ENCODE data around the gene ZBTB20.
A peak's percentile ranks its signal among the peaks of the same experiment; 100 is the strongest.
"Not testable (repeated sequence)": the region's sequence is repeated elsewhere in the genome, so short reads cannot be mapped to it uniquely, and the experiment has no call there.

The ZBTB20 gene

GRCh38 chr3:114834175-114834940 lies 312.7 kb downstream of the ZBTB20 start:
- H2AFZ ChIP-seq (ENCODE audit: low read length, unreplicated experiment), result no peak overlapping the region
- H3K27ac ChIP-seq (ENCODE audit: low read depth, low read length), result no peak overlapping the region
- H3K4me1 ChIP-seq (ENCODE audit: control insufficient read depth, insufficient read depth, low read length, unreplicated experiment), result no peaks in the 10 kb centered on the region
- H3K79me2 ChIP-seq (ENCODE audit: control insufficient read depth, insufficient read depth, low read length, unreplicated experiment), result no peaks in the 10 kb centered on the region
- H3K36me3 ChIP-seq (ENCODE audit: insufficient read depth, low read length), result no peaks in the 10 kb centered on the region
- no peaks in the 10 kb centered on the region for H3K27me3 ChIP-seq (ENCODE audit: insufficient read depth, low read length)
- H3K4me3 ChIP-seq (ENCODE audit: low read depth, low read length), result no peak overlapping the region

GRCh38 chr3:114831861-114832260 lies 315.2 kb downstream of the ZBTB20 start:
- Histone ChIP-seq H3K4me3 (ENCODE audit: low read depth, low read length) (no peak overlapping the region), H3K4me1 (ENCODE audit: control insufficient read depth, insufficient read depth, low read length, unreplicated experiment) (no peaks in the 10 kb centered on the region), H3K36me3 (ENCODE audit: insufficient read depth, low read length) (no peaks in the 10 kb centered on the region), H3K27me3 (ENCODE audit: insufficient read depth, low read length) (no peaks in the 10 kb centered on the region), H3K27ac (ENCODE audit: low read depth, low read length) (no peak overlapping the region), H3K79me2 (ENCODE audit: control insufficient read depth, insufficient read depth, low read length, unreplicated experiment) (no peaks in the 10 kb centered on the region), H2AFZ (ENCODE audit: low read length, unreplicated experiment) (no peak overlapping the region)

GRCh38 chr3:114830652-114831051 lies 316.4 kb downstream of the ZBTB20 start:
- Histone ChIP-seq H3K79me2 (ENCODE audit: control insufficient read depth, insufficient read depth, low read length, unreplicated experiment) (no peaks in the 10 kb centered on the region), H3K27ac (ENCODE audit: low read depth, low read length) (no peak overlapping the region)

GRCh38 chr3:114829783-114830182 lies 317.3 kb downstream of the ZBTB20 start:
- no peak overlapping the region for H3K4me3 ChIP-seq (ENCODE audit: low read depth, low read length)
- H3K79me2 ChIP-seq (ENCODE audit: control insufficient read depth, insufficient read depth, low read length, unreplicated experiment), result no peaks in the 10 kb centered on the region
- no peak overlapping the region for H2AFZ ChIP-seq (ENCODE audit: low read length, unreplicated experiment)
- no peak overlapping the region for H3K27ac ChIP-seq (ENCODE audit: low read depth, low read length)
- H3K4me1 ChIP-seq (ENCODE audit: control insufficient read depth, insufficient read depth, low read length, unreplicated experiment), result no peaks in the 10 kb centered on the region
- H3K27me3 ChIP-seq (ENCODE audit: insufficient read depth, low read length), result no peaks in the 10 kb centered on the region
- H3K36me3 ChIP-seq (ENCODE audit: insufficient read depth, low read length), result no peaks in the 10 kb centered on the region

More at GRCh38 chr3:114830652-114831051, 316.4 kb downstream of the ZBTB20 start:
- H3K36me3 ChIP-seq (ENCODE audit: insufficient read depth, low read length), result no peaks in the 10 kb centered on the region
- no peaks in the 10 kb centered on the region for H3K27me3 ChIP-seq (ENCODE audit: insufficient read depth, low read length)
- H3K4me3 ChIP-seq (ENCODE audit: low read depth, low read length), result no peak overlapping the region
- no peak overlapping the region for H2AFZ ChIP-seq (ENCODE audit: low read length, unreplicated experiment)
- H3K4me1 ChIP-seq (ENCODE audit: control insufficient read depth, insufficient read depth, low read length, unreplicated experiment), result no peaks in the 10 kb centered on the region

- Histone ChIP-seq H2AFZ (ENCODE audit: low read length, unreplicated experiment) (no peak overlapping the region), H3K4me3 (ENCODE audit: low read depth, low read length) (no peak overlapping the region), H3K27me3 (ENCODE audit: insufficient read depth, low read length) (no peaks in the 10 kb centered on the region), H3K36me3 (ENCODE audit: insufficient read depth, low read length) (no peaks in the 10 kb centered on the region), H3K27ac (ENCODE audit: low read depth, low read length) (no peak overlapping the region), H3K79me2 (ENCODE audit: control insufficient read depth, insufficient read depth, low read length, unreplicated experiment) (no peaks in the 10 kb centered on the region), H3K4me1 (ENCODE audit: control insufficient read depth, insufficient read depth, low read length, unreplicated experiment) (no peaks in the 10 kb centered on the region)
Observed at GRCh38 chr3:114827495-114827894, 319.6 kb downstream of the ZBTB20 start.

- Histone ChIP-seq H3K27ac (ENCODE audit: low read depth, low read length) (no peak overlapping the region), H3K4me1 (ENCODE audit: control insufficient read depth, insufficient read depth, low read length, unreplicated experiment) (no peaks in the 10 kb centered on the region), H3K27me3 (ENCODE audit: insufficient read depth, low read length) (no peaks in the 10 kb centered on the region), H3K36me3 (ENCODE audit: insufficient read depth, low read length) (no peaks in the 10 kb centered on the region), H2AFZ (ENCODE audit: low read length, unreplicated experiment) (no peak overlapping the region), H3K4me3 (ENCODE audit: low read depth, low read length) (no peak overlapping the region), H3K79me2 (ENCODE audit: control insufficient read depth, insufficient read depth, low read length, unreplicated experiment) (no peaks in the 10 kb centered on the region)
Observed at GRCh38 chr3:114824014-114824413, 323.1 kb downstream of the ZBTB20 start.

- Histone ChIP-seq H3K79me2 (ENCODE audit: control insufficient read depth, insufficient read depth, low read length, unreplicated experiment) (no peaks in the 10 kb centered on the region), H2AFZ (ENCODE audit: low read length, unreplicated experiment) (no peak overlapping the region), H3K27ac (ENCODE audit: low read depth, low read length) (no peak overlapping the region), H3K4me1 (ENCODE audit: control insufficient read depth, insufficient read depth, low read length, unreplicated experiment) (no peaks in the 10 kb centered on the region), H3K27me3 (ENCODE audit: insufficient read depth, low read length) (no peaks in the 10 kb centered on the region), H3K4me3 (ENCODE audit: low read depth, low read length) (no peak overlapping the region), H3K36me3 (ENCODE audit: insufficient read depth, low read length) (no peaks in the 10 kb centered on the region)
Observed at GRCh38 chr3:114823061-114823460, 324.0 kb downstream of the ZBTB20 start.

- Histone ChIP-seq H3K36me3 (ENCODE audit: insufficient read depth, low read length) (no peaks in the 10 kb centered on the region), H3K27ac (ENCODE audit: low read depth, low read length) (no peak overlapping the region), H3K27me3 (ENCODE audit: insufficient read depth, low read length) (no peaks in the 10 kb centered on the region), H3K79me2 (ENCODE audit: control insufficient read depth, insufficient read depth, low read length, unreplicated experiment) (no peaks in the 10 kb centered on the region), H3K4me1 (ENCODE audit: control insufficient read depth, insufficient read depth, low read length, unreplicated experiment) (no peaks in the 10 kb centered on the region), H3K4me3 (ENCODE audit: low read depth, low read length) (no peak overlapping the region), H2AFZ (ENCODE audit: low read length, unreplicated experiment) (no peak overlapping the region)
Observed at GRCh38 chr3:114816052-114816451, 331.0 kb downstream of the ZBTB20 start.

- not testable (repeated sequence) for H3K79me2 ChIP-seq (ENCODE audit: control insufficient read depth, insufficient read depth, low read length, unreplicated experiment); H3K36me3 ChIP-seq (ENCODE audit: insufficient read depth, low read length); H3K4me1 ChIP-seq (ENCODE audit: control insufficient read depth, insufficient read depth, low read length, unreplicated experiment); H3K27ac ChIP-seq (ENCODE audit: low read depth, low read length); H3K27me3 ChIP-seq (ENCODE audit: insufficient read depth, low read length); H3K4me3 ChIP-seq (ENCODE audit: low read depth, low read length); H2AFZ ChIP-seq (ENCODE audit: low read length, unreplicated experiment)
Observed at GRCh38 chr3:114812541-114813238, 334.4 kb downstream of the ZBTB20 start.

- Histone ChIP-seq H3K36me3 (ENCODE audit: insufficient read depth, low read length) (no peaks in the 10 kb centered on the region), H3K4me1 (ENCODE audit: control insufficient read depth, insufficient read depth, low read length, unreplicated experiment) (no peaks in the 10 kb centered on the region), H3K4me3 (ENCODE audit: low read depth, low read length) (peak overlapping the region; percentile 45; the same call in 1 of the 2 replicates), H3K27ac (ENCODE audit: low read depth, low read length) (no peak overlapping the region), H3K79me2 (ENCODE audit: control insufficient read depth, insufficient read depth, low read length, unreplicated experiment) (no peaks in the 10 kb centered on the region), H3K27me3 (ENCODE audit: insufficient read depth, low read length) (no peaks in the 10 kb centered on the region), H2AFZ (ENCODE audit: low read length, unreplicated experiment) (peak overlapping the region; percentile 6)
Observed at GRCh38 chr3:114809668-114810413, 337.2 kb downstream of the ZBTB20 start.

All from ACC112 (cell line).